T-helper 1 cell treated with Interleukin-12 subunit alpha and Interleukin-12 subunit beta and Interleukin-4 antibody, amounts not matched to agents 30 μg/mL and 1 μg/mL, for 36 hours (primary cell): ENCODE data around the gene ZDHHC17.

ENCODE experiments used
- H3K27ac Mint-ChIP-seq: one replicate; pipeline ENCODE4 v1.8.0; 2021; ENCODE audit warnings: mild to moderate bottlenecking, mixed read lengths
- H3K27me3 Mint-ChIP-seq: one replicate; pipeline ENCODE4 v1.8.0; 2021; ENCODE audit warnings: low read depth, mixed read lengths
- H3K36me3 Mint-ChIP-seq: one replicate; pipeline ENCODE4 v1.8.0; 2021; ENCODE audit warnings: low read depth, mixed read lengths
- H3K4me1 Mint-ChIP-seq: one replicate; pipeline ENCODE4 v1.8.0; 2021; ENCODE audit warnings: low read depth, mixed read lengths
- H3K4me3 Mint-ChIP-seq: one replicate; pipeline ENCODE4 v1.8.0; 2021; ENCODE audit warnings: mild to moderate bottlenecking, moderate library complexity, mixed read lengths
- H3K9me3 Mint-ChIP-seq: one replicate; pipeline ENCODE4 v1.8.0; 2021; ENCODE audit warnings: mixed read lengths

The ZDHHC17 gene

DNA sequence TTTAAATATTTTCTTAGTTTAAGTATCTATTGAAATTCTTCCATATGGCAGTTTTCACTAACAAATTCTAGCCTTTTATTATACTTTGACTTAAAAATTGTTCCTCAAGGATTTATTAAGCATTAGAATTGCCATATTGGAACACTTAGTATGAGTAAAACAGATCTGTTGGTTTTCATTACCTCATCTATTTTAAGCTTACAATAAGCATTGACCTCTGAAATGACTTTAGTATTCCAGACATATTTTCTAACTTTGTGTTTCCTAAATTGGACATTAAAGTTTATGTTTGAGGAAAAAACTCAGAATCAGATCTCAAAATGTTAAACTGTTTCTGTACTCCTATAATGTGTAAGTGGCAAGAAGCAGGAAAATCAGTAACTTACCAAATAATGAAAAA, 66.5 kb downstream of the ZDHHC17 start:
- Mint-ChIP-seq H3K27me3 (no peaks in the 10 kb centered on the region), H3K36me3 (peaks cover 9% of the 10 kb centered on the region), H3K27ac (no peak overlapping the region), H3K4me3 (no peak overlapping the region), H3K4me1 (no peaks in the 10 kb centered on the region), H3K9me3 (no peaks in the 10 kb centered on the region)

DNA sequence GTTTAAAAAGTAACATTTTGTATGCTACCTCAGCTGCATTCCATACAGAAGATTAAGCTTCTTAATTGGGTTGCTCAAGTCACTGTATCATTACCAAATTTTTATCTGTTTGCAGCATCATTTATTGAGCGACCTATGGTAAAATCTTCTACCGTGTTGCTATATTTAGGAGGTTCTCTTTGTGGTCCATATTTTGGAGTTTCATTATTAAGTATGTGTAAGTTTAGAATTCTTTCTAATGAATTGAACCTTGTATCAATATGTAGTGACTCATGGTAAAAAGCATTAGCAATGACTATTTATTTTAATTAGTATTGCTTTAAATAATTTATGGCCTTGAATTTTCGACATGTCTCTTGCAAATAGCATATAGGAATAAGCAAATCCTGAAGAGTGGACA, 72.7 kb downstream of the ZDHHC17 start:
- H3K36me3 Mint-ChIP-seq = no peaks in the 10 kb centered on the region
- H3K27ac Mint-ChIP-seq = no peak overlapping the region
- no peak overlapping the region for H3K4me3 Mint-ChIP-seq
- H3K9me3 Mint-ChIP-seq = no peaks in the 10 kb centered on the region
- no peaks in the 10 kb centered on the region for H3K4me1 Mint-ChIP-seq
- H3K27me3 Mint-ChIP-seq = no peaks in the 10 kb centered on the region

DNA sequence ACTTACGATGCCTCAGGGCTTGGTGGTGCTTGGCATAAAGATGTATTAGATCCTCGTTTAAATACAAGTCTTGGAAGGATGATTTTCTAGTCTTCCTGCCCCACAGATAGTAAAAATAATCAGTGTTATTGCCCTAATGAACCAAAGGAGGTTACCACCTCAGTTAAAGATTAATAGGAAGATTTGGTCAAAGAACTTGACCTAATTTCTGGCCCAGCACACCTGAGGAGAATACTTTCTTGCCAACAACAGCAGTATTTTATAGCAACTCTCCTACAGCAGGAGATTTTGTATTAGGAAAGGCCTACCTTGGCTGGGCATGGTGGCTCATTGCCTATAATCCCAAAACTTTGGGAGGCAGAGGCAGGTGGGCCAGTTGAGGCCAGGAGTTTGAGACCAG, 83.3 kb downstream of the ZDHHC17 start:
- no peaks in the 10 kb centered on the region for H3K9me3 Mint-ChIP-seq
- no peak overlapping the region for H3K4me3 Mint-ChIP-seq
- H3K27ac Mint-ChIP-seq = no peak overlapping the region
- H3K36me3 Mint-ChIP-seq = peaks cover 13% of the 10 kb centered on the region
- H3K4me1 Mint-ChIP-seq = no peaks in the 10 kb centered on the region
- H3K27me3 Mint-ChIP-seq = no peaks in the 10 kb centered on the region

DNA sequence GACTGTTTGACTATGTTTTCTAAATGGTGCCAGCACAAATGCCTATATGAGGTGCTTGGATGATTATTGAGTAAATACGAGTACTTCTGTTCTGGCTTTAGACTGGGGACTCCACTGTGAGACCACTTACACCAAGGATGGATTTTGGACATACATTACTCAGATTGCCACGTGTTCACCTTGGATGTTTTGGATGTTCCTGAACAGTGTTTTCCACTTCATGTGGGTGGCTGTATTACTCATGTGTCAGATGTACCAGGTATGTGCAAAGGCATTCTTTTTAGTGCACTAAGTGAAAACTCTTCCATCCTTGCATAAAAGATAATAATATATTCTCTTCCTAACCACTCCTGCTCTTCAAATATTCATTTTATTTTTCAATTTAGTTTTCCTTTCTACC, 84.2 kb downstream of the ZDHHC17 start:
- Mint-ChIP-seq H3K9me3 (no peaks in the 10 kb centered on the region), H3K36me3 (peaks cover 13% of the 10 kb centered on the region), H3K27ac (no peak overlapping the region), H3K4me3 (no peak overlapping the region), H3K4me1 (no peaks in the 10 kb centered on the region), H3K27me3 (no peaks in the 10 kb centered on the region)

DNA sequence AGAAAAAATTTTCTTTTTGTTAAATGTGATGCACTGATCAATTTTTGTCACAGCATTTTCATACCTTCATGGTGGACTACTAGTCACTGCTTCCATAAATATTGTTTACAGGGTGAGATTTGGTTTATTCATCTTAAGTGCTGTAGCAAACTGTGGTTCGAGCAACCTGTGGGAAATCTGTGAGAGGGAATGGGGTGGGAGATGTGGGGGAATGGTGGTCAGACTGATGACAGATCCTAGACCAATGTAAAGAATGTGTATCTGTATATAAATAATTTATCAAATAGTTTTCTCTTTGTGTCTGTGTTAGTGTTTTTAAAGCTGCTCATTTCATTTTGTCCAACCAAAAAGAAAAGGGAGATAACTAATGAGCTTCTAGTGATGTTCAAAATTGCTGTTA, 88.2 kb downstream of the ZDHHC17 start:
- H3K27me3 Mint-ChIP-seq = no peaks in the 10 kb centered on the region
- no peaks in the 10 kb centered on the region for H3K9me3 Mint-ChIP-seq
- no peaks in the 10 kb centered on the region for H3K4me1 Mint-ChIP-seq
- no peak overlapping the region for H3K27ac Mint-ChIP-seq
- peaks cover 15% of the 10 kb centered on the region for H3K36me3 Mint-ChIP-seq
- H3K4me3 Mint-ChIP-seq = no peak overlapping the region

DNA sequence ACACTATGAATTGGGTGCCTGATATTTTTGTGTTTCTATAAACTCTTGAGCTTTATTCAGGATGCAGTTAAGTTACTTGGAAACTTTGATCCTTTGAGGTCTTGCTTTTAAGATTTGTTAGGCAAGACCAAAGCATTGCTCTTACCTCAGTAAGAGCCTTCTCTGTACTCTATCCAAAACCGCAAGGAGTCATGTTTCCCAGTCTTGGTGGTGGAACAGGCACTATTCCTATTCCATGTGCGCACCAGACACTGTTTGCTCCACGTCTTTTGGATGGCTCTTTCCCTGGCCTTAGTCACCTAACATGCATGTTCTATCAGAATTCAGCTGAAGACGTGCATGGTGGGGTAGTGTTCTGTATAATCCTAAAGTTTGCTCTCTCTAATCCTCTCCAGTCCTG, 91.4 kb downstream of the ZDHHC17 start:
- Mint-ChIP-seq H3K4me3 (no peak overlapping the region), H3K27me3 (no peaks in the 10 kb centered on the region), H3K9me3 (no peaks in the 10 kb centered on the region), H3K27ac (no peak overlapping the region), H3K4me1 (no peaks in the 10 kb centered on the region), H3K36me3 (peaks cover 10% of the 10 kb centered on the region)

DNA sequence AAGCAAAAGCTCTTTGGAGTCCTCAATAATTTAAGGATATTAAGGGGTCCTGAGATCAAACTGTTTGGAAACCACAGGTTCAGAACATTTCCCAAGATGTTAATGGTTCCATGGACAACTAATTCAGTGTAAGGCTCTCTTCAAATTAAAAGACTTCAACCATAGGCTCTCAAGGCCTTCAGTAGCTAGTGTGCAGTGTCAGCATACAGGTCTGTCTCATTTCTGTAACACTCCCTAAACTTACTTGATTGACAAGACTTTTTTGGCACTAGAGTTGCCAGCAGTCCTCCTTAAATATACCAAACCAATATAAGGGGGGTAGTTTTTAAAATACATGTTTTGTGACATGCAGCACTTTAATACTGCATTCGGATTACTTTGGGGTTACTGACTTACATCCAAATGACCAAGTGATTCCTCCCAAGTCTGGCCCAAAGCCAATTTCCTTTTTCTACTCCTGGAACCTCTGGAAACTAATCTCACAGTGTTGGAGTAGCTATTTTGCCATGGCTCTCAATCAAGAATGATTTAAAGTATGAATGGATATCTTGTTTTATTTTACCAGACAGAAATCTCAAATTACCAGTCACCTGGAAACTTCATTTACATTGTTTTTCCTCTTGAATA, 92.2 kb downstream of the ZDHHC17 start:
- Mint-ChIP-seq H3K4me1 (no peaks in the 10 kb centered on the region), H3K9me3 (no peaks in the 10 kb centered on the region), H3K36me3 (peaks cover 5% of the 10 kb centered on the region), H3K27ac (no peak overlapping the region), H3K27me3 (no peaks in the 10 kb centered on the region), H3K4me3 (no peak overlapping the region)

DNA sequence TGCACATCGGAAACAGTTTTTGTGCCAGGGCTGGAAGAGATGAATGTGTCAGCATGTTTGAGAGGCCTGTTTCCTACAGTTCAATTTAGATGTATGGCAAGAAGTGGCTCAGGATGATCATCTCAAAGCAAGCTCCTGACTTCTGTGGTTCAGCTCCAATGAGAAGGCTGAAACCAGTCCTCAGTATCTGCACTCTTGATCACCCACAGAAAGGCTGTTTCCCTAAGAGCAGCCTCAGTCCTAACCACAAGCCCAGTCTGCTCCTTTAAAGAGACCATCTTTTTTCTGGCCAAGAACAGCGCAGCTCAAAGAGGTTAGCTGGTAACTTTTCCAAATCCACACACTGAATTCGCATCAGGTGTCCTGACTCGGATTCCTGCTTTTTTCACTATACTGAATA, 95.7 kb downstream of the ZDHHC17 start:
- H3K9me3 Mint-ChIP-seq = no peaks in the 10 kb centered on the region
- no peak overlapping the region for H3K27ac Mint-ChIP-seq
- no peak overlapping the region for H3K4me3 Mint-ChIP-seq
- H3K36me3 Mint-ChIP-seq = peaks cover 4% of the 10 kb centered on the region
- H3K4me1 Mint-ChIP-seq = no peaks in the 10 kb centered on the region
- no peaks in the 10 kb centered on the region for H3K27me3 Mint-ChIP-seq

DNA sequence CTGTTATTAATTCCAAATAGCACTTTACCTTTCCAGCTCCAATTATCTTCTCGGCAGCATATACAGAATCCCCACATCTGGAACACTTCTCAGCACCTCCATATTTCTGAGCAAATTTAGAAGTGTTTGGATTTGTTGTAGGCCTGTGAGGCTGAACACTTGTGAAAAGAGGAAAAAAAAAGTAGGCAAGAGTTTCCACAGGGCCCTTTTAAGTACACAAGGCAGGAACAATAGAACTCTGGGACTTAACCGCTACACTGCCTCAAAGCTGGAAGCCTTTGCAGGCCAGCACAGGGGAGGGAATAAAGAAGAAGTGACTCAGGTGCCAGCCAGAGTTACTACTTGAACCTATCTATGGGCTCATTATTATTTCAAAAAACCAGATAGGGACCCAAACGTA, 96.3 kb downstream of the ZDHHC17 start:
- Mint-ChIP-seq H3K4me1 (no peaks in the 10 kb centered on the region), H3K36me3 (no peaks in the 10 kb centered on the region), H3K27ac (no peak overlapping the region), H3K27me3 (no peaks in the 10 kb centered on the region), H3K9me3 (no peaks in the 10 kb centered on the region), H3K4me3 (no peak overlapping the region)

DNA sequence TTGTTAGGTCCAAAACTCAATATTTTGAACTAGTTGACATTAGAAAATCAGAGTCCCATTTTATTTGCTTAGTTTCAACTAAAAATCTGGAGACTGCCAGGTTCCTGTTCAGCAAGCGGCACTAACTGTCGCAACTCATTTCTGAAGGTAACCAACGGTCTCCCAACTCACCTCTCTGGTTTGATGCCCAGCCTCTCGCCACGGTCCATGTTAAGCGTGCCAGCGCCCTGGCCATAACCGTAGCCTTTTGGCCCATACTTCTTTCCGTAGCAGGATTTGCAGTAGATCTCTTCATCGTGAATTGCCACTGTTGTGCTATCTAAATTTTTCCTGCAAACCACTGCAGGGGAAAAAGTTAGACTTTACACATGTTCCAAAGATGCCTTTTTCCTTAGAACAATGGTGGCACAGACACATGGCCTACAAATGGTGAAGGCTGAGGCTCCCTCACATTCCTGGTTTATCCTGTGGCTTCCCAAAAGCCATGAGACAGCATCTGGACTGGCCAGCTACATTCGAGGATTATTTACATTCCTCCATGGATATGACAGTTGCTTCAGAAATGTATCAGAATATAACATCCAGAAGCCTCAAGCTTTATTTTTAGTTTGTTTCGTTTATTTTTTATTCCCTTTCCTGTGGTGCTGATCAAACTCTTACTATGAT, 99.2 kb downstream of the ZDHHC17 start:
- Mint-ChIP-seq H3K9me3 (no peaks in the 10 kb centered on the region), H3K27ac (no peak overlapping the region), H3K4me3 (no peak overlapping the region), H3K27me3 (no peaks in the 10 kb centered on the region), H3K36me3 (no peaks in the 10 kb centered on the region), H3K4me1 (no peaks in the 10 kb centered on the region)

DNA sequence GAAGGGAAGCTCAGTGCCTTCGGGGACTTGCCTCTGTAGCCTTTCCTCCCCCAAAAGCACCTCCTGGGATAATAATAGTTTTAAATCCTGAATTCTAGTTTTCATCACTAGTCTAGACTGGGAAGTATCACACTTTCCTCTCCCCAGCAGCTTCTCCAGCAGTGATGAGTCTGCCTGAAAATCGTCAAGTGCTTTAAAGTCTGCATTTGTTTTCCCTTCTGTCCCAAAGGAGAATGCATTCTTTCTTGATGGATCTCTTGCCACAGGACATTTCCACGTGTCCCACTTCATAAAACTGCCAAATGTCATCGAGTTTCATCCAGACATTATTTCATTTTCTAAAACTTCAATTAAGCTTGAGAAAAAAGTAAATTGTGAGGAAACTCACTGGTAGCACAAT, 99.9 kb downstream of the ZDHHC17 start:
- no peak overlapping the region for H3K4me3 Mint-ChIP-seq
- no peaks in the 10 kb centered on the region for H3K4me1 Mint-ChIP-seq
- H3K9me3 Mint-ChIP-seq = no peaks in the 10 kb centered on the region
- H3K27me3 Mint-ChIP-seq = no peaks in the 10 kb centered on the region
- H3K36me3 Mint-ChIP-seq = no peaks in the 10 kb centered on the region
- no peak overlapping the region for H3K27ac Mint-ChIP-seq

DNA sequence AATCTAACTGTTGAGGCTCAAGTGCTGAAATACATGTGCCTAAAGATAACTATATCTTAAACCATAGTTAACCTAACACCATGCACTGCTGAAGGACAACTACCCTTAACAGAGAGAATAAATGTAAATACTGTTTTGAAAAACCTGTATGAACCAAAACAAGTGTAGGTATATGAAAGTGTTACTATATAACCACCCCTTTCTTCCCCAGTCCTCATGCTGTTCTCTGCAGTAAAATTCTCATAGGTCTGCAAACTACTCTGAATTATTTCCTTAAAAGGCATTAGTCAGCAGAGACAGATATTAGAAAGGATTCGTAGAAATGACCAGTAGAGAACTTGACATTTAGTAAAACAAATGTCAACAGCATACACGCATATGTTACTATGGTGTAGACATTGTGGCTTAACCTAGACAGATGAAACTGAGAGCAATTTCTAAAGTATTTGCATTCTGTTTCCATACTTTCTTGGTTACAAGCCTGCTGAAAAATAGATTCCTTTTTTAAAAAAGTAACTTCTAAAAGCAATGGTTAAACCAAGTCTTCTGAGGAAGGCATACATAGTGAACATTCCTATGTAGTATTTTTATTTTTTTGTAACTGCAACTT, 101.0 kb downstream of the ZDHHC17 start:
- H3K4me1 Mint-ChIP-seq = no peaks in the 10 kb centered on the region
- H3K9me3 Mint-ChIP-seq = no peaks in the 10 kb centered on the region
- no peaks in the 10 kb centered on the region for H3K27me3 Mint-ChIP-seq
- H3K4me3 Mint-ChIP-seq = no peak overlapping the region
- H3K27ac Mint-ChIP-seq = no peak overlapping the region
- no peaks in the 10 kb centered on the region for H3K36me3 Mint-ChIP-seq

DNA sequence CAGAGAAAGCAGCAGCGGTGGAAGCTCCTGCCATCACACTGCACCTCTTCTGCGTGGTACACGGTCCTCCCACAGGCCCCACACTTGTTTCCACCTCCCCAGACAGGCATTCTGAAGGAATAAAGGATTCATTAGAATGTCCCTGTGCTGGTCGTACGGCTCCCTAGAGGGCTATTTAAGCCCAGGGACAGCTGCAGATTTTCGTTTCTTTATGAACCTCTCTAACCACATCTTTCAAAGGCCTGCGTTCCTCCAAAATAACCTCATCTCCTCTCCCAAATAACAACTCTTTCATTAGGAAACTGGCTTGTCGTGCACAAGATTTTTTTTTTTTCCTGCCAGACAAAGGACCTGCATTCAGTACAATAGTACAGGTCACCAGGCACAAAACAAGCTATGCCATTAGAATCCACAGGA, 102.2 kb downstream of the ZDHHC17 start:
- Mint-ChIP-seq H3K36me3 (no peaks in the 10 kb centered on the region), H3K27ac (no peak overlapping the region), H3K4me1 (no peaks in the 10 kb centered on the region), H3K4me3 (no peak overlapping the region), H3K27me3 (no peaks in the 10 kb centered on the region), H3K9me3 (no peaks in the 10 kb centered on the region)

DNA sequence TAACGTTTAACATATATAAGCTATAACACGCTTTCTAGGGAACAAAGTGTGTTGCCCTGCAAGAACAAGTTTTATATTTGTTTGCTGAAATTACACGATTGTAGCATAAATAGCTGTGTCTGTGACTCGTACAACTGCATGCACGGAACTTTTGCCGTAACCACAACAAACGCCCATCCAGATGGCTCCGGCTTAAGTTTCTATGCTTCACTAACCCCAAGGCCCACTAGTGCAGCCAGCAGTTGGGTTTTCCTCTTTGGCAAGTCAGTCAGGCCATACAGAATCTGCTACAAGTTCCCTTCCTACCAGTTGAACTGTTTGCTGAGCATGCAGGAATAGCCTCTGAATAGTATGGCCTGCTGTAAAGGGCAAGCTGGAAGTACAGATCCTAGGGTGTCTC, 102.8 kb downstream of the ZDHHC17 start:
- Mint-ChIP-seq H3K36me3 (no peaks in the 10 kb centered on the region), H3K9me3 (no peaks in the 10 kb centered on the region), H3K4me1 (no peaks in the 10 kb centered on the region), H3K27me3 (no peaks in the 10 kb centered on the region), H3K27ac (no peak overlapping the region), H3K4me3 (no peak overlapping the region)

DNA sequence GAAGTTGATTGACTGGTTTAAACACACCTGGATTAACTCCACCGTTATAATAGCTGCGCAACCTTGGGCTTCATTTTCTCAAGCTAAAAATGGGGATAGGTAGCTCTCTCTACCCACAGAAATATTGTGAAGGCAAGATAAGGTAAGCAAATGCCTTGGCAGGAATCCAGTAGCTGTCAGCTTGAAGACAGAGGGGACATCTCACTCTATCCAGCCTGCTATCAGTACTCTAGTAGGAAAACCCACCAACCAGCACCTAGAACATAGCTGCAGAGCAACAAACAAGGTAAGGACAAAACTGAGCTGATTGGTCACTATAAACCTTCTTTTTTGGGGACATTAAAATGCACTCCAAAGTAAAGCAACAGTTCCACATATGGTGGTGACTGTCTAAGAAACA, 107.2 kb downstream of the ZDHHC17 start:
- Mint-ChIP-seq H3K27ac (no peak overlapping the region), H3K9me3 (no peaks in the 10 kb centered on the region), H3K4me1 (no peaks in the 10 kb centered on the region)

More for the DNA sequence above, 107.2 kb downstream of the ZDHHC17 start:
- H3K4me3 Mint-ChIP-seq = no peak overlapping the region
- H3K27me3 Mint-ChIP-seq = peaks cover 10% of the 10 kb centered on the region
- no peaks in the 10 kb centered on the region for H3K36me3 Mint-ChIP-seq
